NCI-H524 (cell line): ENCODE data around the gene MPHOSPH9.
A peak's percentile ranks its signal among the peaks of the same experiment; 100 is the strongest.

ENCODE experiments used
- DNase-seq, 2 experiments: peaks; one replicate each; lab custom pipeline; 2025; lab: John Stamatoyannopoulos, UW

MPHOSPH9 gene

DNA sequence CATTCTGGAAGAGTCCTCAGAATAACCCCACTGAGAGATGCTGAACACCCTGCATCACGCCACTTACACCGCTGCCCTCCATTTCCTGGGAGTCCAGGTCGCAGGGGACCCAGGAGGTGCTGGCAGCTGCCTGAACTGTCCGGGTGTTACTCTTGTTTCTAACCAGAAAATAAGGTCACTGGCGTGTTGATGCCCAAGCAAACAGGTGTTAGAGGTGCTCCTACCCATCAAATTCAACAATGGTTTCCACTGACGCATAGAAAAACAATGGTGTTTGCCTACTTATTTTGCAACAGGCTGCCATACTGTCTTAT is 105.8 kb downstream of the MPHOSPH9 start:
- no peak for DNase-seq

DNA sequence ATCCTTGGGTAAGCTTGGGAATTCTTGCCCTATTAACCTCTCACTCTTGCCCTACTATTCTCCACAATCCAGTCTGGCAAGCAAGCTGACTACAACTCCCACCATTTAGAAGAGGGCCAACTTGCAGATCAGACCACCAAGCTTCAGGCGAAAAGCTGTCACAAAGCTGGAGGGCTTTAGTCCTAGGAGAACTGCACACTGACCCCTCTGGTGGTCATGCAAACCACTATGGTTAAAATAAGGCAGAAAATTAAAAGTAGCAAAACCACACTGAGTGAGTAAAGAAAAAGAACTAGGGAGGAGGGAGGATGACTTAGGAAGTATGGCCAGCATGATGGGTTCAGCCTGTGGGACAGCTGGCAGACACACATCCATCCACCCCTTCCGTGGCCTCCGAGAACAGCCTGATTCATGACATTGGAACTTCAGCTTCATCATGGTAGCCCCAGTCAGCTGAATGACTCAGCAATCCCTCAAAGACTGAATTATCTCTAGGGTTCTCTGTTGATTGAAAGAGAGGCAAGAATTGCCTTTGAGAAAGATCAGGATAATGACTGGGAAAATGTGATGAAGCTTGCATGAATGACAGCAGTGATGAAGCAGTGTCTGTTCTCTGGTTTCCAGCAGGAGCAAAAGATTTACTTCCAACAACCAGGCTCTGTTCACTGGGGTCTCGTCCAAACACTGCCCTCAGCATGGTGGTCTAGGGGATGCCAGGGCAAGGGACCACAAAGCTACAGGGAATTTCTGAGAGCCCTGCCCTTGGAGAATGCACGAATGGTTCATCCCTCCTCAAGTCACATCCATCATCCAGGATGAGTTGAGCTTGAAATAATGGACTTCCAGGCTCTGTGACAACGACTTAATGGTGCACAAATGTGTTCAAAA is 106.4 kb downstream of the MPHOSPH9 start:
- no peak for DNase-seq

DNA sequence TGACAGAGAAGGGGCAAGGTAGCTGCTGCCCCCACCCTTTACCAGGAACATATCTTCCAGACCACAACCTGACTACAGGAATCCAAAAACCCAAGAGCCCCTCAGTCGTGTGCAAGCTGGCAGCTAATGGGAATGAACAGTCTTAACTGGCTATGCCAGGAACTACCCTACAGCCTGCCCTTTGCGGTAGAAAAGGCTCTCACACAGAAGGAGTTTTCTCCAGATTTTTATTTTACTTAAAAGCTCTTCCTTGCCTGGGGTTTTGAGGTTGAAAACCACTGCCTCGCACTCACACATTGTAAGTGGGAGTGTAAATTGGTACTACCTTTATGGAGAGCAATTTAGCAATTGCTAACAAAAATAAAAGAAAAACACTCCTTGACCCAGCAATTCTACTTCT is 110.3 kb downstream of the MPHOSPH9 start:
- DNase-seq: no peak

DNA sequence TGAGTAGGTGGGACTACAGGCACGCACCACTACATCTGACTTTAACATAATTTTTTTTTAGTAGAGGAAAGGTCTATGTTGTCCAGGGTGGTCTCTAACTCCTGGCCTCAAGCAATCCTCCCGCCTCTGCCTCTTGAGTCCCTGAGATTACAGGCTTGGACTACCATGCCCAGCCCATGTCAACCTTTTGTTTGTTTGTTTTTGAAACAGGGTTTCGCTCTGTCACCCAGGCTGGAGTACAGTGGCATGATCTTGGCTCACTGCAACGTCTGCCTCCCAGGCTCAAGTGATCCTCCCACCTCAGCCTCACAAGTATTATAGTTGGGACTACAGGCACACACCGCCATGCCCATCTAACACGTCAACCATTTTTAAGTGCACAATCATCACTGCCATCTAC is 111.3 kb downstream of the MPHOSPH9 start:
- no peak for DNase-seq

DNA sequence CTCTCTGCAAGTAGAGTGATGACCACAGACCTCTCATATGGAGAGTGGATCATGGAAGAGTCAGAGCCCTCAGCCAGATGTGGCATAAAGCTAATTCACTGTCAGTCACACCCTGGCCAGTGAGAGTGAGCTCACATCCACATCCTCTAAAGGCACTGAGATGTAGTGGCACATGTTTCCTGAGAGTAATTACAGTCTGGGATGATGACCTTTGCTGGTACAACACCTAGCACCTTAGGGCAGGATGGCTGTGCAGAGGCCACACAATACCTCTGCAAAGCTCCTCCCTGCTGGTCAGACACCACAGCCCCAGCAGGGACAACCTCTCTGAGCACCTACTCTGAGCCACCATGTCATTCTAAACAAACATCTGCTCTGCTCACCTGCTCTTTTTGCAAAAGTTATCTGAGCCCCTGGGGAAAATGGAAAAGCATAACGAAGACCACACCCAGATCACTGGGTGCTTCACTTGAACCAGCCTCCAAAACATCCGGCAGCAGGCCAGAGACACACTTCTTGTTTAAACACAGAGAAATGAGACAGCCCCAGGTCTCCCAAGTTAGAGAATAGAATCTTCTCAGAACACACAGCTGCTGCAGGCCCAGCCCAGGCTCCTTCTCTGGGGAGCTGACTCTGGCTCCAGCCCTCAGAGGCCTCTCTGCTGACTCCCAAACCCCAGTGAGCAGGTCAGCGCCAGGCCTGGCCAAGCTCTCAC is 112.3 kb downstream of the MPHOSPH9 start:
- DNase-seq: no peak

DNA sequence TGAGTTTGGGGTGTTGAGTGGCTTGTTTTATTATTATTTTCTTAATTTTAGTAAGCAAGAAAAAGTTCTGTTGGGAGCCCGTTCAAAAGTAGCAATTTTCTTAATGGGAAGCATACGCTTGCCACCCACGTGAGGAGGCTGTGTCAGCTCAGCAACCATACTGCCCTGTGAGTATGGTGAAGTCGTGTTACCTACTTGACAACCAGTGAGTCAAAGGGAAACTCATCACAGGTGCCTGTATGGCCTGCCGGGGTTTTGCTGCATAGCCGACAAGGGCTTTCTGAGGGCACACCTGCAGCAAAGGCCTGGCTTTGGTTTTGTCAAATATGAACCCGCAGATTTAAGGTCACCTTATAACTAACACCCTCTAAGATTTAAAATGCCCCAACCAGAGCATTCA is 113.1 kb downstream of the MPHOSPH9 start:
- DNase-seq: no peak

DNA sequence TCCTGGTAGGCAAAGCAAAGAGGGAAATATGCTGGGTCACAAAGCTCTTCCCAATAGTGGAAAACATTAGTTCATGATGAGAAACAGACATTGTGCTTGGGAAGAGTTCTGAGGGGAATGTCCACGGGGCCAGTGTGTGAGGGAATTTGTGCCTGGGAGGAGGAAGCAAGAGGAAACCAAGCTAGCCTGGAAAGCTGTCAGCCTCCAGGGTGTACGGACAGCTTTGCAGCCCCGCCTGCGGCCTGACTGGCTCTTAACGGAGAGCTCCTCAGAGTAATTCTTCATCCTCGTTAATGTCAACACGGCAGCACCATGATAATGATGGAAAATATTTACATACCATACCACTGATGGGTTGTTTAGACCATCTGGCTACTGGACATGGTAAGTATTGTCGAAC is 114.4 kb downstream of the MPHOSPH9 start:
- DNase-seq: peak; percentile 66 to 85

DNA sequence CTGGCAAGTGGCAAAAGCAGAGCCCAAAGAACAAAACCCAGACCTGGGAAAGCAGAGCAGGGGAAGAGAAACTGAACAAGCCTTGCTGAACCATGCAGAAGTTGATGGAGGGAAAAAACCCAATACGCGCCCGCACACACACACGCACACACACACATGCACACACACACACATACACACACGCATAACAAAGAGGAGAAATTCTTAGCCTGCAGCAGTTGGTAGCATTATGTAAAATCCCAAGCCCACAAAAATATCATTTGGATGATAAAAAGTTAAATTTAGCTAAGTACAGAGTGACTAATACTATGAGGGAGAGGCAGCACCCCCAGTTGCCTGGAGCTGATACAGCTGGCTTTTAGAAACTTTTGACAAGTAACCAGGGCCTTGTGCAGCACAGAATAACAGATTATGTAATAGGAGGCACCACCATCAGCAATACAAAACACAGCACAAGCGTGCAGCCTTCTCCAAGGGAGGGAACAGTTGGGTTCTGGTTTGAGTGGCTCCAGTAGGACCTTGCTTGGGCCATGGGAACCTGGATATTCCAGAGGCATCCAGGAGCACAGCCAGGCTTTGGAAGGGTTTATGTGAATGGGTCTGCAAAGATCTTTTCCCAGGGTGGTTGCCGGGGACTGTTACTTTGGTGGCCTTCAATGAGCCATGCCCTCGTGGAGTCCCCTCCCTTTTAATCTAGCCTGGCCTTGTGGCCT is 117.4 kb downstream of the MPHOSPH9 start:
- no peak for DNase-seq

DNA sequence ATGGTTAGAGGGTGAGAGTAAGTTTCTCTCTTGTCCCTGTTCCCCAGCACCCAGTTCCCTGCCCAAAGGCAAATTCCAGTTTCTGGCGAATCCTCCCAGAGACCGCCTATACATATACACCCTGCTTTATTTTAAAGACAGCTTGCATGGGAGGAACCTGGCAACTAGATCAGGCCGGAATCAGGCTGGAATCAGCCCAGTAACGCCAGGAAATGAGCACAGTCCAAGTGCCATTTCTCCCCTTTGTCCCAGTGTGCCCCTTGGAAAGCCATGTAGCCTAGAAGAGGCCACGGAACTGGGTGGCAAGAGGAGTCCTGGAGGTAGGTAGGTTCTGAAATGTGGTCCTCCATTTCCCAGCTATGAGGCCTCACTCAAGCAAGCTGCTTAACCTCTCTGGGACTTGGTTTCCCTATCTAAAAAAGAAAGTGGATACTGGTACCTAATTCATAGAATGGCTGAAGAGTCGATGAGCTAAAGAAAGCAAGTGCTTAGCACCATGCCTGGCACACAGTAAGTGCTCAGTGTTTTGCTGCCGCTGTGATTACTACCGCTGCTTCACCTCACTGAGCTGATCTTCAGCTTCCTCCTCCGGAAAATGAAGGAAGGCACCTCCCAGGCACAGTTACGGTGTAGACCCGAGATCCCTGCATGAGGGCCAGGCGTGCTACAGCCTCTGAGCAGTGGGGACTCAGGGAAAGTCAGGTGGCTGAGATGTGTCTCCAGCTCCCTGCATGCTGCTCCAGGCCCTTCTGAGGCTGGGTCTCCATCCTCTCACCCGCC is 118.4 kb downstream of the MPHOSPH9 start:
- no peak for DNase-seq

DNA sequence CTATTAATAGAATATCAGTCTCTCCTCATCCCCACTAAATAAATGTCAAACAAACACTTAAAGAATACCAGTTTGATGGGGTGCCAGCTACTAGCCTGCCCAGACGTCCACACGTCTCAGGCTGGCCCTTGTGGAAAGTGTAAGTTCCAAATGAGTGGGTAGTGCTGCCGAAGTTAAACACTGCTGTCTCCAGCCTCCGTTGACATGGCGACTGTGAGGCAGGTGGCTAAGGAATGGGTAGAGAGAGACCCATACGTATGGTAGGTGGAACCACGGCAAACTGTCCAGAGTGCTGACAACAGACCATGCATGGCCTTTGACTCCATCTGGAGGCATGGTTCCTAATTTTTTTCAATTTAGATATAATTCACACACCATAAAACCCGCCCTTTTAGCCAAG is 119.9 kb downstream of the MPHOSPH9 start:
- DNase-seq: peak in 1 of 2 experiments; percentile 8

DNA sequence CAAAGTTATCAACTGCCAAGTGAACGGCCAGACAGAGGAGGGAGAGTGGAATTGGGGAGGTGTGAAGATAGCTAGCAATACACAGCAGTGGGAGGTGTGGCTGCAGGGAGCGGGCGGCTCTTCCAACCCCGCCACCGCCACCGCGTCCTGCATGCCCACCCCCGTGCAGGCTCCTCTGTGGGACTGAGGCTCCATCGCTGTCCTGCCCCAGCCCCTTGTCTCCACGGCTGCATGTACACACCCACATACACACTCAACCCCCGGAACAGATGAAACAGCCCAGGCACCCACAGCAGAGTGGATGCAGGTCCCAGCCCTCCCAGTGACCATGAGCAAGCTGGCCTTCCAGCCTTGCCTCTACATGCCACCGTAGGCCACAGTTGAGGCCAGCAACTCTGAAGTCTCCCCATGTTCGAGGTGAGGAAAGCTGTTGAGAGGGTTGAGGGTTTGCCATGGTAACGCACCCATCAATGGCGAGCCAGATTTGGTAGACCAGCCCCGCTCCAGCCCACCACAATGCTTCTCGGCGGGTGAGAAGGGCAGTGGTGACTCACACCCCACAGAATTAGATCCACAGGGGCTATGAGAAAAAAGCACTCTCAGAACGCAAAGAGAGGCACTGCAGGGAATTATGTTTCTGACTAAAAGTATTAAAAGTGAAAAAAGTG is 121.3 kb downstream of the MPHOSPH9 start:
- no peak for DNase-seq

DNA sequence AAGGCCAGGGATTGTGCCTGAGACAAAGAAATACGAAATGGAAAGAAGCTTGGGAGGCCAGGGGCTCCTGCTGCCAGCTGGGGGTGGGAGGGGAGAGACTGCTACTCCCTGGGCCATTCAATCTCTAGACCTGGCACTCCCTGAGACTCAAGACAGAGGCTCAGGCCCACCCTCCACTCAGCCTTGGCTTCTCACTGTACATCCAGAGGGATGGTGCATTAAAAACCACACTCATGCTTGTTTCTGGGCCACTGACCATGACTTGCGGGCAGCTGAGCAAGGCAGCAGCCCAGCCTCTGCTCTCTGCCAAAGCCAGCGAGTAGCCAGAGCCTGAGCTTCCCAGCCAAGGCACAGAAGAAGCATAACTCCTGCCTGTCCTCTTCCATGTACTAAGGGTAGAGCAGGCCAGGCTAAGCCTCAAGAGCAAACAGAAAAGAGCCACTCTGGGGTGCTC is 123.6 kb downstream of the MPHOSPH9 start:
- DNase-seq: no peak

DNA sequence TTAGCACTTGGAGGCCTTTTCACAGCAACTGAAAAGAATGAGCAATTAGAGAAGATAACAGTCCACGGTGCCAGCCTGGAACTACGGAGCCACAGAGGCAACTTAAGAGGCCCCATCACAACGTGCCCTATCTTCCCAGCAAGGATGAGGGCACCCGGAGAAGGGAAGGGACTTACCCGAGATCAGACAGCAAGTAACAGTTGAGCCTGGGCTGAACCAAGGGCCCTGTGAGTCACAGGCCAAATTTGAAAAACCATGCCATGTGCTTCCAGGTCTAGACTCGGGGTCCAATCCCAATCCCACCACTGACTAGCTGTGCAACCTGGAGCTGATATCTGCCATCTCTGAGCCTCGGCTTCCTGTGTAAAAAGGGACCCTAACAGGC is 124.3 kb downstream of the MPHOSPH9 start:
- DNase-seq: no peak

DNA sequence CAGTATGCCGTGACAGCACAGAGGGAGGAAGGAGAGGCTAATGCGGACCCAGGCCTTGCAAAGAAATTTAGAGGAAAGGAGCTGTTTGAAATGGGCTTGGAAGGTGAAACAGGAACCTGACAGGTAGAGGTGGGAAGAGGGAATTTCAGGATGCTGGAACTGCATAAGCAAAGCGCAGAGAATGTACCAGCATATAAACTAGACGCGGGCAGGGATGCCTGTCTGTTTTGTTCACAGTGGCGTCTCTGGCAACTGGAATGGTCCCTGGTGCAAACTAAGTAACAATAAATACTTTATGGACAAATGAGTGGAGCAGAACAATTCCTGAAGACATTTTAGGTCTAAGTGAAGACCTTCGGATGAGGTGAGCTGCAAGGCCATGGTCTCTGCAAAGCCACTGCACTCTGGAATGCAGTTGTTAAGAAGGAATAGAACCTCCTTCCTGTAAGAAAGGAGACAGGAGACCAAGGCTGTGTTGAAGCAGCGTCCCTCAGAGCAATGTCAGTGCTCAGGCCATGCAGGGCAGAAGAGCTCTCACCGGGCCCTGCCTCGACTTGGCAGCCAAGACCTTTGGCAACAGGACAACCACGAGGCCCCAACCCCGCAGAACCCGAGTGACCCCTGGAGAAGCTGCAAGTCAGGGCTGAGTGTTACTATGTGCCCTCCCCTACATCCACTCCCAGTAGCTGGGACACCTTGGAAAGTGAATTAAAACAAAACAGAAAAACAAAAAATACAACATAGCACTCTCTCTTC is 124.8 kb downstream of the MPHOSPH9 start:
- no peak for DNase-seq

DNA sequence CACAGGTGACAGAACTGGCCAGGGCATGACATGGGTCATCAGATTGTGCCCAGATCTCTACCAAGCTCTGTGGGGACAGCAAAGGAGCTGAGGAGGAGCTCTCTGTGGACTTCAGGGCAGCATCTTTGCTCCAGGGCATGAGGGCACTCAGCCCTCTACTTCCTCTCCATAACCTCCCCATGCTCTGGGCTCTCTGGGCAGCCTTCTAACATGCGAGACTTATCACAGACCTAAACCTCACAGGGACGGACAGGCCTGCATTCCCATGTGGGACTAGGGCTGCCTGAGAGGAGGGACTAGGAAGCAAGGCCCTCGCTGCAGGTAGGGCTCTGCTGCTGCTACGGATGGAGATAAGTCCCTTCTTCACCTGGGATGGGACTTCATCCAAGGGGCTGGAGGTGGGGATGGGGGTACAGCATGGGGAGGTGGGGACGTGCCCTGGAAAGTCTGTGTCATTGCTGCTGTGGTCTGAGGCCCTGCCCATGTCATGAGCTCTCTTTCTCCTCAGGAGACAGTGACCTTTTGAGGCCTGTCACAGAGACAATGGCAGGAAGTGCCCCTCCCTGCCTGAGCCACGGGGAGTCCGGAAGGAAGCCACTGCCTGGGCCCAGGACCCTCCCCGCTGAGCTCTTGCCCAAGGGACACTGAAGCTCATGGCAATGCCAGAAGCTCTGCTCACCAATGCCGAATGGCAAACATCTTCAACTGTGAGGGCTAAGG is 126.1 kb downstream of the MPHOSPH9 start:
- DNase-seq: no peak

DNA sequence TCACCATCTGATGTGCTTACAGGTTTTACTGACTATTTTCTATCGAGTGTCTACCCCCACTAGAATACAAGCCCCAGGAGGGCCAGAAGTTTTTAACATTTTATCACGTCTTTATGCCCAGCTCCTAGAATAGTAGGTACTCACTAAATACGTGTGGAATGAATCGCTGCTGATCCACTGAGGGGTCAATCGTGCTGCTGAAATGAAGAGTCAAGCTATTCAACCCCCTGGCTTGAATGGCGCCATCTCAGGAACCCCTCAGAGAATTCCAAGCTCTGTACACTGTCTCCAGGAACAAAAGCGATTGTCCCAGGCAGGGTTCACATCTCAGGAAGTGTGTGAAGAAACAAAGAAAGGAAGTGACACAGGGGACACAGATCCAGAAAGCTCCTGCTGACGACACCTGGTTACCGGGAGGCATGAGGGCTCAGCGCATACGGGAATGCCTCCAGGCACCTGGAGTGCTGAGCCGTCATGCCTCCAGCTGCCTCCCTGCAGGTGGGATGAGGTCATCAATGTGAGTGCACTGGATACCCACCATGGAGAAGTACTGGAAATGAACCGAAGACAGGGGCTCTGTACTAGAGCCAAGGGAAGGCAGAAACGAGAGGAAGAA is 127.6 kb downstream of the MPHOSPH9 start:
- no peak for DNase-seq

DNA sequence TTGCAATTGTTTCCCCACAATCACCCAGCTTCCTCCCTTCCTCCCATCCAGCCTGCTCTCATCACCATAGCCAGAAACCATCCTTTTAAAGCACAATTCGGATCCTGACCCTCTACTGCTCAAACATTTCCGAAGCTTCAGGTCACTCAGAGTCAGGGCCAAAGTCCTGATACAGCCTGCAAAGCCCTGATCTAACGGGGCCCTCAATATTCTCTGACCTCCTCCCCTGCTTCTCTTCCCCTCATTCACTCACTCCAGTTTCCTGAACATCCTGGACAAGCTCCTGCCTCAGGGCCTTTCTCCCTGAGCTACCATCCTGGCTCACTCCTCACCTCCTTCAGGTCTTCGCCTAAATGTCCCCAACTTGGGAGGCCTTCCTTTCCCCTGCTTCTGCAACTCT is 128.1 kb downstream of the MPHOSPH9 start:
- DNase-seq: no peak
